ENCODE measurements around the gene LYG1.

Gene LYG1

GRCh38 chr2:99275882-99276281, 25.1 kb downstream of the LYG1 start:
- Histone ChIP-seq H2AFZ (ENCODE audit: low read length, unreplicated experiment) (no peak overlapping the region), H3K79me2 (ENCODE audit: control insufficient read depth, insufficient read depth, low read length, unreplicated experiment) (no peaks in the 10 kb centered on the region), H3K4me1 (ENCODE audit: control insufficient read depth, insufficient read depth, low read length, unreplicated experiment) (peaks cover 6% of the 10 kb centered on the region), H3K36me3 (ENCODE audit: insufficient read depth, low read length) (no peaks in the 10 kb centered on the region), H3K27me3 (ENCODE audit: insufficient read depth, low read length) (no peaks in the 10 kb centered on the region), H3K27ac (ENCODE audit: low read depth, low read length) (no peak overlapping the region), H3K4me3 (ENCODE audit: low read depth, low read length) (no peak overlapping the region)

GRCh38 chr2:99261242-99261641, 39.8 kb downstream of the LYG1 start:
- no peak overlapping the region for H2AFZ ChIP-seq (ENCODE audit: low read length, unreplicated experiment)
- no peaks in the 10 kb centered on the region for H3K36me3 ChIP-seq (ENCODE audit: insufficient read depth, low read length)
- H3K79me2 ChIP-seq (ENCODE audit: control insufficient read depth, insufficient read depth, low read length, unreplicated experiment), result no peaks in the 10 kb centered on the region
- no peak overlapping the region for H3K27ac ChIP-seq (ENCODE audit: low read depth, low read length)
- H3K4me1 ChIP-seq (ENCODE audit: control insufficient read depth, insufficient read depth, low read length, unreplicated experiment), result no peaks in the 10 kb centered on the region
- no peaks in the 10 kb centered on the region for H3K27me3 ChIP-seq (ENCODE audit: insufficient read depth, low read length)
- no peak overlapping the region for H3K4me3 ChIP-seq (ENCODE audit: low read depth, low read length)

DNA sequence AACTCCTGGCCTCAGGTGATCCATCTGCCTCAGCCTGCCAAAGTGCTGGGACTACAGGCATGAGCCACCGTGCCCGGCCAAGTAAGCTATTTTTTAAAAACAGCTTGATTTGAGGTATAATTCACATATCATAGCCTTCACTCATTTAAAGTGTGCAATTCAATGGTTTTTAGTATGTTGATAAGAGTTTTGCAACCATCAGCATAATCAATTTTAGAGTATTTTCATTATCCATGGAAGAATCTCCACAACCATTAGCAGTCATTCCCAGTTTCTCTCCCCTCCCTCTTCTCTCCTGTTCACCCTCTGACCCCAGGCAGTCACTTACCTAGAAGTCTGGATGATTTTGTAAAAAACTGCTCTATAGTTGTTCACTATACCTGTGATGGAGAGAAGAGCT, 40.8 kb downstream of the LYG1 start:
- Histone ChIP-seq H3K27me3 (ENCODE audit: insufficient read depth, low read length) (no peaks in the 10 kb centered on the region), H3K4me1 (ENCODE audit: control insufficient read depth, insufficient read depth, low read length, unreplicated experiment) (no peaks in the 10 kb centered on the region), H3K4me3 (ENCODE audit: low read depth, low read length) (no peak overlapping the region), H3K36me3 (ENCODE audit: insufficient read depth, low read length) (no peaks in the 10 kb centered on the region), H3K27ac (ENCODE audit: low read depth, low read length) (no peak overlapping the region), H2AFZ (ENCODE audit: low read length, unreplicated experiment) (no peak overlapping the region), H3K79me2 (ENCODE audit: control insufficient read depth, insufficient read depth, low read length, unreplicated experiment) (no peaks in the 10 kb centered on the region)

GRCh38 chr2:99259465-99259864, 41.5 kb downstream of the LYG1 start:
- Histone ChIP-seq H3K4me3 (ENCODE audit: low read depth, low read length) (no peak overlapping the region), H3K79me2 (ENCODE audit: control insufficient read depth, insufficient read depth, low read length, unreplicated experiment) (no peaks in the 10 kb centered on the region), H3K27ac (ENCODE audit: low read depth, low read length) (no peak overlapping the region), H2AFZ (ENCODE audit: low read length, unreplicated experiment) (no peak overlapping the region), H3K36me3 (ENCODE audit: insufficient read depth, low read length) (no peaks in the 10 kb centered on the region), H3K27me3 (ENCODE audit: insufficient read depth, low read length) (no peaks in the 10 kb centered on the region), H3K4me1 (ENCODE audit: control insufficient read depth, insufficient read depth, low read length, unreplicated experiment) (no peaks in the 10 kb centered on the region)

DNA sequence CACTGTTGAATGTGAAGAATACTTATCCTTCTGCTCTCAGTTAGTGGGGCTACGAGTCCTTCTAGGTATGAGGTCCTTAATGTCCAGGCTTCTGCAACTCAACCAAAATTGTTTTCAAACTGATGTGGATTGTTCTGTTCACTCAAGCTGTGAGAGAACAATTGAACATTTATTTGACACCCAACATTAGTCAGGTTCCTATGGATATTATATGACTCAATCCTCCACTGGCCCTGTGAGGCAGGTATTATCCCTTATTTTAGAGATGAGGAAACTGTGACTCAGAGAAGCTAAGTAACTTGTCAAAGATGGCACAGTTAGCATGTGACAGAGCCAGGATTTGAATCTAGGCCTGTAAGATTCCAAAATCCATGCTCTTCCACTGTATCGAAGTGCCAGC, 44.3 kb downstream of the LYG1 start:
- Histone ChIP-seq H2AFZ (ENCODE audit: low read length, unreplicated experiment) (no peak overlapping the region), H3K4me3 (ENCODE audit: low read depth, low read length) (no peak overlapping the region), H3K27me3 (ENCODE audit: insufficient read depth, low read length) (no peaks in the 10 kb centered on the region), H3K79me2 (ENCODE audit: control insufficient read depth, insufficient read depth, low read length, unreplicated experiment) (no peaks in the 10 kb centered on the region), H3K4me1 (ENCODE audit: control insufficient read depth, insufficient read depth, low read length, unreplicated experiment) (no peaks in the 10 kb centered on the region), H3K27ac (ENCODE audit: low read depth, low read length) (no peak overlapping the region), H3K36me3 (ENCODE audit: insufficient read depth, low read length) (no peaks in the 10 kb centered on the region)

DNA sequence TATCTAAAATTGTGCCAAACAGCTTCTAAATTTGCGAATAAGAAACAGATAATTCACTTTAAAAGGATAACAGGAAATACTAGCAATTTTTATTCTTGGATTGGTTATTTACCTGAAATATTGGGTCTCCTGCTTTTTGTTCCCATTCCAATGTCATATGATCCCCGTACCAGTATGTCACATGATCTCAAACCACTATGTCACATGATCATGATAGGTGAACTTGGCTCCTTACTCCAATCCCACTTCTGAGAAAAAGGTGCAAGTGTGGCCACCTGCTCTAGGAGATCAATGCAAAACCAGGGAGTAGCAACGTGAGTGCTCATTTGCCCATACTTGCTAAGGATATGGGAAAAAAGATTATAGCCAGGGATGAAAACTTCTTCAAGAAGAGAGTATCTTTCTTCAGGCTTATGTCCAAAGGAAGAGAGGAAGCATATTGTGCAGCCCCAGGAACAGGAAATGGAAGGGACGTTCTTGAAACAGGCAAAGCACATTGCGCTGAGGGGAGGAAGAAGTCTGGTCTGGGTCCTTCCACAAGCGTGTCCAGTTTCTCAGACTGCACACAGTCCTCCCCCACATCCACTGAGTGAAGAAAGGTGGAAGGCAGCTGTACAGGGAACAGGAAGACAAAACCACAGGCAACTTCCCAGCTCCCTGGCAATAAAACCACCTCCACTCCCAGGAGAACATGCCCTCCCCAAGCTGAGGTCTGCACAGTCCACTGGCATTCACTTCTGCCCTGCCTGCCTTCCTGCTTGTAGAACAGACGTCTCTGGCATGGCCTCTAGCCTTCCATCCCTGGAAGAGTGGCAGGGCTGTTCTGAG, 45.3 kb downstream of the LYG1 start, which contains the start of gene LYG2:
TSS of gene LYG2 (minus strand) at position 176 of the 828 bp plus-strand sequence. CDS start 1,406 bp downstream, outside the sequence.
- Histone ChIP-seq H3K79me2 (ENCODE audit: control insufficient read depth, insufficient read depth, low read length, unreplicated experiment) (no peaks in the 10 kb centered on the region), H3K27me3 (ENCODE audit: insufficient read depth, low read length) (no peaks in the 10 kb centered on the region), H3K4me3 (ENCODE audit: low read depth, low read length) (no peak within 1 kb of the TSS), H2AFZ (ENCODE audit: low read length, unreplicated experiment) (no peak within 1 kb of the TSS), H3K36me3 (ENCODE audit: insufficient read depth, low read length) (no peaks in the 10 kb centered on the region), H3K27ac (ENCODE audit: low read depth, low read length) (no peak within 1 kb of the TSS), H3K4me1 (ENCODE audit: control insufficient read depth, insufficient read depth, low read length, unreplicated experiment) (no peaks in the 10 kb centered on the region)

DNA sequence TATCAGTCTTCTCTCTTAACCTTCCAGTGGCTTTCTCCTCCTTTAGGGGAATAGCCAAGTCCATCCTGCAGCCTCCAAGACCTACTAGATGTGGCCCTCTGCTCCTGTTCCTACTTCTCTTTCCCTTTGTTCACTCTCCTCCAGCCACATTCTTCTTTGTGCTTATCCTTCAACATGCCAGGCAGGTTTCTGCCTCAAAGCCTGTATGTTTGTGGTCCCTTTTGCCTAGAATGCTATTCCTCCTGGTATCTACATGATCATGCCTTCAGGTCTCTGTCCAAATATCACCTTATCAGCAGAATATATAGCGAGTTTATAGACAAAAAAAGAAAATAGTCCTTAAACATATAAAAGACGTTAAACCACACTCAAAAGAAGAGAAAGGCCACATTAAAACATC, 51.0 kb downstream of the LYG1 start:
- Histone ChIP-seq H3K36me3 (ENCODE audit: insufficient read depth, low read length) (no peaks in the 10 kb centered on the region), H3K27ac (ENCODE audit: low read depth, low read length) (no peak overlapping the region), H3K4me3 (ENCODE audit: low read depth, low read length) (no peak overlapping the region), H3K79me2 (ENCODE audit: control insufficient read depth, insufficient read depth, low read length, unreplicated experiment) (no peaks in the 10 kb centered on the region), H3K27me3 (ENCODE audit: insufficient read depth, low read length) (no peaks in the 10 kb centered on the region), H2AFZ (ENCODE audit: low read length, unreplicated experiment) (no peak overlapping the region), H3K4me1 (ENCODE audit: control insufficient read depth, insufficient read depth, low read length, unreplicated experiment) (no peaks in the 10 kb centered on the region)

DNA sequence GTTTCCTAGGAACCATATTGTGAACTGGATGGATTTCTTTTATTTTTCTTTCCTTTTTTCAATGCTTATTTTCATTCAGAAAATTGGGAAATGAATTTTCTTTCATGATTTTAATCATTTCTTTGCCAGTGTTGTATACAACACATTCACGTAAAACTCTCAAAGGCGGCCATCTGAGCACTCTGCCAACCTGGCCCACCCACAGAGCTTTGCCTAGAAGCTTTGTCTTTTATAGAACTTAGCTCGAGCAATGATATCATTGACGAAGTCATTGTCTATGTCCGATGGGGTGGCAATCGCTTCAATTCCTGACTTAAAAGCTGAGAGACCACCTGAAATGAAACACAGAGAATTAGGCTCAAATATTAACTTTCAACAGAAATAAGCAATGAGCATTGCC, 58.8 kb downstream of the LYG1 start:
- Histone ChIP-seq H3K4me1 (ENCODE audit: control insufficient read depth, insufficient read depth, low read length, unreplicated experiment) (no peaks in the 10 kb centered on the region), H3K4me3 (ENCODE audit: low read depth, low read length) (no peak overlapping the region), H3K79me2 (ENCODE audit: control insufficient read depth, insufficient read depth, low read length, unreplicated experiment) (no peaks in the 10 kb centered on the region), H3K36me3 (ENCODE audit: insufficient read depth, low read length) (no peaks in the 10 kb centered on the region), H3K27ac (ENCODE audit: low read depth, low read length) (no peak overlapping the region), H3K27me3 (ENCODE audit: insufficient read depth, low read length) (no peaks in the 10 kb centered on the region), H2AFZ (ENCODE audit: low read length, unreplicated experiment) (no peak overlapping the region)

GRCh38 chr2:99240431-99240830, 60.6 kb downstream of the LYG1 start:
- H3K36me3 ChIP-seq (ENCODE audit: insufficient read depth, low read length), result no peaks in the 10 kb centered on the region
- H3K4me3 ChIP-seq (ENCODE audit: low read depth, low read length), result no peak overlapping the region
- no peak overlapping the region for H2AFZ ChIP-seq (ENCODE audit: low read length, unreplicated experiment)

GRCh38 chr2:99238599-99238998, 62.4 kb downstream of the LYG1 start:
- Histone ChIP-seq H3K27ac (ENCODE audit: low read depth, low read length) (no peak overlapping the region), H2AFZ (ENCODE audit: low read length, unreplicated experiment) (no peak overlapping the region), H3K27me3 (ENCODE audit: insufficient read depth, low read length) (no peaks in the 10 kb centered on the region), H3K4me1 (ENCODE audit: control insufficient read depth, insufficient read depth, low read length, unreplicated experiment) (no peaks in the 10 kb centered on the region), H3K36me3 (ENCODE audit: insufficient read depth, low read length) (no peaks in the 10 kb centered on the region), H3K79me2 (ENCODE audit: control insufficient read depth, insufficient read depth, low read length, unreplicated experiment) (no peaks in the 10 kb centered on the region), H3K4me3 (ENCODE audit: low read depth, low read length) (no peak overlapping the region)

More at GRCh38 chr2:99240431-99240830, 60.6 kb downstream of the LYG1 start:
- Histone ChIP-seq H3K4me1 (ENCODE audit: control insufficient read depth, insufficient read depth, low read length, unreplicated experiment) (no peaks in the 10 kb centered on the region), H3K27me3 (ENCODE audit: insufficient read depth, low read length) (no peaks in the 10 kb centered on the region), H3K79me2 (ENCODE audit: control insufficient read depth, insufficient read depth, low read length, unreplicated experiment) (no peaks in the 10 kb centered on the region), H3K27ac (ENCODE audit: low read depth, low read length) (no peak overlapping the region)
